GM12892 (cell line): ENCODE measurements around the gene EXOC5.

Experiments
- POLR2A ChIP-seq: IDR thresholded peaks from 2 replicates; pipeline ENCODE4 v1.6.1; 2011; ENCODE audit warnings: low read depth, low read length, control low read depth
- POLR2AphosphoS5 ChIP-seq: IDR thresholded peaks from 2 replicates; pipeline ENCODE4 v1.6.1; 2011; ENCODE audit warnings: low read depth, low read length, control low read depth

DNA sequence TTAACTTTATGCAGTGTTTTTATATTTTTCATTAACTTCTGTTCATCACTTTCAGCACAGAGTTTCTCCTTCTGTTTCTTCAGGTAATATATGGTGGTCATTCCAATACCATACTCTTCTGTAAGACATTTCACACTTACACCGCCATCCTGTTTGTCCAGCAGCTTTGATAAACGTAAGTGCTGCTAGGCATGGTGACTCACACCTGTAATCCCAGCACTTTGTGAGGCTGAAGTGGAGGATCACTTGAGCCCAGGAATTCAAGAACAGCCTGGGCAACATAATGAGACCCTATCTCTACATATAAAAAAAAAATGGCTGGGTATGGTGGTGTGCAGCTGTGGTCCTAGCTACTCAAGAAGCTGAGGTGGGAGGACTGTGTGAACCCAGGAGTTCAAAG is 55.8 kb downstream of the EXOC5 start:
- TF ChIP-seq POLR2A (no peak), POLR2AphosphoS5 (no peak)
